GM18508 (cell line): ENCODE data around the gene DUS1L.

ENCODE experiments used
- ATAC-seq: cut with Tn5 transposase; IDR thresholded peaks from one replicate; pipeline ENCODE4 v1.9.1; 2021; ENCODE audit warnings: moderate number of reproducible peaks; ENCODE audit not compliant: insufficient read depth, unreplicated experiment

DUS1L gene

GRCh38 chr17:82029990-82030469 lies 35.6 kb downstream of the DUS1L start:
- ATAC-seq: no peak

DNA sequence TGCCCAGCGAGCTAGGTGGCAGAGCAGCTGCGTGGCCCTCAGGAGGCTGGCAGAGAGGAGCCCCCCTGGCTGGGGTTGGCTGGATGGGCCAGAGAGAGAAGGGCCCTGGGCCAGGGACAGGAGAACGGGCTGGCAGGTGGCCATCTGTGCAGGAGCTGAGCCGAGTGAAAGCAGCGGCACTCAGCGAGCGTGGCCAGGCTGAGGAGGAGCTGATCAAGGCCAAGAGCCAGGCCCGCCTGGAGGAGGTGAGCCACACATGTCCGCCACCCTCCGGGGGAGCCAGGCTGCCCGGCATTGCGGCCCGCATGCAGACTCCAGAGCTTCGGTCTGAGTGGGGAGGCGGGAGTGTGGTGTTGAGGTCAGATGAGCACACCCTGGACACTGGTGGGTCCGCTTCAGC lies 36.2 kb downstream of the DUS1L start:
- no peak for ATAC-seq

DNA sequence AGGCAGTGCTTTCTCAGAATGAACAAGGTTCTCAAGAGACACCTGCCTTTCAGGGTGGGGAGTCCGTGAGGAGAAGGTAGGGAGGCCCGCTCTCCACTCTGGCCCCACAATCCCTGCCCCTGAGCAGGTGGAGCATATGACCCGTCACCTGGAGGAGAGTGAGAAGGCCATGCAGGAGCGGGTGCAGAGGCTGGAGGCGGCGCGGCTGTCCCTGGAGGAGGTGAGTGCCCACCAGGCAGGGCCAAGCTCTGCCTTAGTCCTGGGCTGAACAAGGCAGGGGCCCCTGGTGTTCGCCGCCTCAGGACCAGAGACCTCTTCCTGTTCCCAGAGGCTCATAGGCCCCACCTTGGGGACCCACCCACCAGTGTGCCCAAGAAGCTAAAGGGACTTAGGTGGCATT lies 36.6 kb downstream of the DUS1L start:
- no peak for ATAC-seq

GRCh38 chr17:82028246-82028645 lies 37.4 kb downstream of the DUS1L start:
- no peak for ATAC-seq

DNA sequence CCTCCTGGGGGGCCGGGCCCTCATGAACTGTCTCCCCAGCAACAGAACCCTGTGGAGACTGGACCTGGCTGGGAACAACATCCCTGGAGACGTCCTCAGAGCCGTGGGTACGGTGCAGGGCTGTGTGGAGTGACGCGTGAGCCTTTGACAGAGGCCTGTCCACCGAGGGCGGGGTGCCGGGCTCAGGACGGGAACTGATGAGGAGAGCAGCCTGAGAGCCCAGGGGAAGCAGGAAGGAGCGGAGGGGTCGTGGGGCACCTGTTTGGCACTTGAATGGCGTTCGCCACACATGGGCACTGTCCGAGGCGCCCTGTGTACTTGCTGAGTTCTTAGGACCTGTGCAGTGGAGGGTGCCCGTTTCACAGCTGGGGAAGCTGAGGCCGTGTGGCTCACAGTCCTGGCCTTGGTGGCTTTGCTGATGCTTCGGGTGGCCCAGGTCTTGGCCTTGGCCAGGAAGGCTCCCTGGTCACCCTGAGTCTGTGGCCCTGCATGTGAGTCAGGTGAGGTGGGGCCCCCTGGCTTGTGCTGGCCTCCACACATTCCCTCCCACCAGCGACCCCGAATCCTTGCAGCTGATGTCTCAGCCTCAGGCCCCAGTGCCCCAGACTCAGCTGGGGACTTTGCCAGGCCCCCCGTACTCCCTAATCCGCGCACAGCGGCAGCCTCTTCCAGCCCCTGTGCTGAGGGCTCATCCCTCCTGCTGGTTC lies 40.0 kb downstream of the DUS1L start:
- no peak for ATAC-seq

GRCh38 chr17:82024859-82025258 lies 40.7 kb downstream of the DUS1L start:
- ATAC-seq: no peak

DNA sequence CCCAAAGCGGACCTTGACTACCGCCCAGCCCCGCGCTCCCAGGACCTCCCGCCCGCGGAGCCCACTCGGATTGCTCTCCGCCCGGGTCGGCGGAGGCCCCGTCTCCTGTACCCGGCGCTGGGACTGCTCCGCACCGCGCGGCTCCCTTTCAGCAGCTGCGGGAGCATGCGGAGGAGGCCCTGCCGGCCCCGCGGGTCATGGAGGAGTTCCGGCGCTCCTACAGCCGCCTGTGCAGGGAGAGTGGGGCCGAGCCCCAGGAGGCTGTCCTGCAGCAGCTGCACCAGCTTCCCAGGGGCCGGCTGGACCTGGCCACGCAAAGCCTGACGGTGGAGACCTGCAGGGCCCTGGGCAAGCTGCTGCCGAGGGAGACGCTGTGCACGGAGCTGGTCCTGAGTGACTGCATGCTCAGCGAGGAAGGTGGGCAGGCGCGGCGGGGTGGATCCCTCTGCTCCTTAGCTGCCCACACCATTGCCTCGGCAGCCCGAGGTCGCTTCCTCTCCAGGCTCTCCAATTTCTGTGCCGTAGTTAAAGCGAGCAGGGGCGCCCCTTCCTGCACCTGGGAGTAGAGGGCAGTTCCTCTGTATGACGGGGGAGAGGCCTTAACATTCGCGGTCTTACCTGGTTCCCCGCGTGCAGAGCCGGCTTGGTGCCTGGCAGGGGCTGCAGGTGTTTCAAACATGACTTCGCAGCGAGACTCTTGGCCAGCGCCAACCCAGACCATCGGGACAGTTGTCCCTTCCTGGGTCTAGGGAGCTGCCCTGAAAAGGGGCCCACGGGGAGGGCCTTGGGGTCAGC lies 42.0 kb downstream of the DUS1L start:
- ATAC-seq: no peak

GRCh38 chr17:82022981-82023446 lies 42.6 kb downstream of the DUS1L start, which contains the start of gene LRRC45:
Gene LRRC45, plus strand, starts transcription at chr17:82023305. Its CDS starts 339 bp downstream, at chr17:82023644.
- peak; percentile 53 for ATAC-seq

DNA sequence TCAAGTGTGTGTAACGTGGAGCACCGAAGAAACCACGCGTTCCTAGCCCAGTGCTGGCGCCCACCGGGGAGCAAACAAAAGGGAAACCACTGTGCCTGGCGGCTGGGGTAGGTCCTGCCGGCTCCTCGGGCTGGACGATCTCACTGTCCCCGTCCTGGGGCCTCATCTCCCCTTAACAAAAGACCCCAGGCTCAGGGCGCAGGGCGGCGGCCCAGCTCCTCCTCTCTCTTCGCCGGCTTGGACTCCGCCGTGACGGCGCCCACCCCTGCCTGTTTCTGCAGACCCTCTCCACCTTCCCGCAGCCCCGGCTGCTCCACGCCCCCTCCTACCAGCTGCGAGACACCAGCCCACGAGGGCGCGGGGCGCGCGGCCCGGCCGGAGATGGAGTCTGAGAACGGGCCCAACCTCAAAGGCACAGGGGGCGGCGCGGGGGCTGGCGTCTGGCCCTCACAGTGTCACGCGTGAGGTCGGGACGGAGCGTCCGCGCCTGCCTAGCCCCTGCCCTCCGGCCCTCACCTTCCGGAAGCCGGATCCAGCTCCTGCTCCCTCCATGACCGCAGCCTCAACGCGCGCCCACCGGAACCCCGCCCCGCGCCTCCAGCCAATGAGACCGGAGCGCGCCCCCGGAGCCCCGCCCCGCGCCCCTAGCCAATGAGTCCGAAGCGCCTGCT lies 43.2 kb downstream of the DUS1L start, which contains the start of gene CENPX:
CENPX (minus strand) TSS at position 569 of the 671 bp plus-strand sequence; CDS start at position 552, 17 bp downstream.
- ATAC-seq: peak; percentile 11

DNA sequence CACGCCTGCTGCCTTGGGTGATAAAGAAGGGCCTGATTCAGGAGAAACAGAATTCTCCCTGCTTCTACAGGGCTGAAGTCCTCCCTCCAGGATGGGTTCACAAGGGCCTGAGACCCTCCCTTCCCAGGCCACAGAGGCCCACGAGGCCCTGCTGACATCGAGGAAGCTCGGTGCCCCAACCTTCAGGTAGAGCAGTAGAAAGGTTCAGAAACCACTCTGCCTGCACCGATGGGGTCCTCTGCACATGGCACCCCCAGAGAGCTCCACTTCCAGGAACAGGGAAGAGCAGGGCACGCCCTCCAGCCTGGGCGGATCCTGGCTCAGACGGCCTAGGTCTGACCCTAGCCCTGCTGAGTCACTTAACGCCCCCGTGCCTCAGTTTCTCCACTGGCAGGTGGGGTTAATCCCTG lies 43.7 kb downstream of the DUS1L start:
- no peak for ATAC-seq

DNA sequence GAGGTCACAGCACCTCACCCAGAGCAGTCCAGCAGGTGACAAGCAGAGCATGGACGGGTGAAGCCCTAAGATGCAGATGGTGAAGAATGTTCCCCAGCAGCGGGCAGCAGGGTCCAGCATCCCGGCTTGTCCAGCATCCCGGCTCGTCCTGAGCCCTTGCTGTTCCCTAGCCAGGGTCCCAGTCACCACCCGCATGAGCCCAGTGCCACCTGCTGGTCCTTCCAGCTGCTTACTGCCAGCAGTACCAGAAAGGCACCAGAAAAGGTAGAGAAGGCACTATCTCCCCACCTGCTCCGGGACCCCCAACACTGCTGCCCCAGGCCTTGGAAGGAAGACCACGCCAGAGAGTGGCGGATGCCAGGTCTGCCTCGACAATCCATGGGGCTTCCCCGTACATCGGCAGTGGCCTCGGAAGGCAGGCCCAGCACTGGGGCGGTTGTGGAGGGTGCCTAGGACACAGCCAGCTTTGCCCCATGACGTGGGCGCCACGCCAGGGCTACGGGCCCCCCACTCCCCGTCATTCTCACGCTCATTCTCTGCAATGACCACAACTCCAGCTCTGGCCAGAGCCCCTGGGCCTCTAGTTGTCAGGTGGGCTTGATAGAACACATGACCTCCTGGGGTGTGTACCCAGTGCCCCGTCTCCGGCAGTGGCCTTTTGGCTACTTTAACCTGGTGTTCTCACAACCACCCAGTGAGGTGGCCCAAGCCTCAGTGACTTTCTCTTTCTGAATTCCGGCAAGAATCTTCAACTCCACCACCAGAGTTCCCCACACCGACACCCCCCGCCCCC lies 44.3 kb downstream of the DUS1L start:
- no peak for ATAC-seq

DNA sequence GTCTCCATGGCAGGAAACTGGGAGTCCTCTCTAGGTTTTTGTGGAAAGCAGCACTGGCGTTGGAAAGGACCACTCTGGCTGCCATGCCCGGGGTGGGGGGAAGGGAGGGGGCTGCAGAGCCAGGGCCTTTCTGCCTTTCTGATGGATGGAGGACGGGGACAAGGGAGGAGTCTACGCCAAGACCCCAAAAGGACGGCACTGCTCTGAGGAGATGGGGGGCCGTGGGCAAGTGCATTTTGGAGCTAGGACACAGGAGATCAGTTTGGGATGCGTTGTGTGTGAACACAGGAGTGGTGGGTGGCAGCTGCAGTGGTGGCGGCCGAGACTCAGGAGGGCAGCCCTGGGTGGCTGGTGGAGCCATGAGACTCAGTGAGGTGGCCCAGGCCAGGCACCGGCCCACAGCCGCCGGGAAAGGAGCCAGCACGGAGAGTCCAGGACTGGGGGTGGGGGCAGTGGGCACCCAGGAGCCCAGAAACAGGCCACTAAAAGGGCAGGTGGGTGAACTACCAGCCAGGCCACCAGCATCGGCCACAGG lies 45.0 kb downstream of the DUS1L start:
- ATAC-seq: no peak

GRCh38 chr17:82019690-82020571 lies 45.7 kb downstream of the DUS1L start:
- ATAC-seq: no peak

DNA sequence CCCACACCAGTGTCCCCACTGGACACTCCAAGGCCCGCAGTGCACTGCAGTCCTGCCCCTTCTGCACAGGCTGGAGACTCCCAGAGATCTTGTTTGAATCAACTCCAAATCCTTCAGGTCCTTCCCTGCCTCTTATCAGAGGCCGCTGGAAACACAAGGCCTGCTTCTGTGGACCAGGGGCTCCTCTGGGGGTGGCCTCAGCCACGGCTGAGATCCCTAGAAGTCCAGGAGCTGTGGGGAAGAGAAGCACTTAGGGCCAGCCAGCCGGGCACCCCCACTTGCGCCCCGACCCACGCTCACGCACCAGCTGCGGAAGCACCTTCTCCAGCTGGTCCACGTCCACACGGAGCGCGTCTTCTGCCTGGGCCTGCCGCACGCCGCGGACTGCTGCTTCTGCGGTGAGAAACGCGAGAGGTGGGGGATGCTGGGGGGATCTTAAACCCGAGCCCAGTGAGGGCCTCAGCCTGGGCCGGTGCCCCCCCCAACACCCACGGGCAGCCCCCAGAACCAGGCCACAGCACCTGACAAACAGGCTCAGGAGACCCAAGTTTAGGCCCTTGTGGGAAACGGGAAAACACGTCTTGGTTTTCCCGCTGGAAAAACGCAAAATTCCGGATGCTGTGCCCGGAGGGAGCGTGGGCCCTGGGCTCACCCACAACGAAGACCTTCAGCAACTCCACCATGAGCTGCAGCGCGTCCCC lies 46.5 kb downstream of the DUS1L start:
- ATAC-seq: no peak

- ATAC-seq: no peak
Observed at GRCh38 chr17:82018152-82018988, 47.2 kb downstream of the DUS1L start.

DNA sequence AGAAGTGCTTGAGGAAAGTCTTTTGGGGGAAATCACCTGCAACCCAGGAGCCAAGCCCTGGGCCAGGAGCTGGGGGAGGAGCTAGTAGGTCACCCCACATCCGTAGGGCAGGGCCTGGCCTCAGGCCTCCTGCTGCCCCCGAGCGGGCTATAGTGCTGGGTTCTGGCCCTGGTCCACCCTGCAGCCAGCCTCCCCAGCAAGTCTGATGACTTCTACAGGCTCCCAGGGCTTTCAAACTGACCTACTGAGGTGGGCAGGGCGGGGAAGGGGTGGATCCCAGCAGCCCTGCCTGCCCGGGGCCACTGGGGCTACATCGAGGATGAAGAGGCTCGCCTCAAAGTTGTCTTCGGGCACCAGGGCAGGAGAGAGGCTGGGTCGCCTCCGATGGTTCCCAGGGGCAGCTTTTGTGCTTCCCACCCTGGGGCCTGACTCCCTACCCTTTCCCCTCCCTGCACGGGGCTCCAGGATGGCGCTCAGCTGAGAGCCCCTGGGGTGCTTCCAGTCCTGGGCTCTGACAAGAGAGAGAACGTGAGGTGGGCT lies 47.9 kb downstream of the DUS1L start:
- no peak for ATAC-seq

GRCh38 chr17:82016875-82017459 lies 48.6 kb downstream of the DUS1L start:
- no peak for ATAC-seq
